Adrenal gland (tissue), 5 donors: ENCODE measurements around the gene NAPB.

Experiments used
- POLR2A ChIP-seq, 2 donors: fragments of 450-650 bp; IDR thresholded peaks; one replicate each; pipeline ENCODE4 v1.6.1; 2017; ENCODE audit warnings: antibody characterized with exemption in 2 of 2, mild to moderate bottlenecking in 2 of 2, moderate library complexity in 1 of 2
- TF ChIP-seq, protein P1 (sequence below), 6 experiments: fragments of 450-650 bp in 4 of 6; fragments of 200-600 bp in 2 of 6; sonication (generic) in 1 of 6; IDR thresholded peaks; 1 replicate in 5 of 6; 2 replicates in 1 of 6; pipeline versions ENCODE4 v1.5.1 to v1.8.0; 2016 to 2021; ENCODE audit warnings: antibody characterized with exemption in 6 of 6, mild to moderate bottlenecking in 2 of 6, moderate library complexity in 1 of 6
- donor health status: DM: no; HTN: no; CAD: no.

DNA sequence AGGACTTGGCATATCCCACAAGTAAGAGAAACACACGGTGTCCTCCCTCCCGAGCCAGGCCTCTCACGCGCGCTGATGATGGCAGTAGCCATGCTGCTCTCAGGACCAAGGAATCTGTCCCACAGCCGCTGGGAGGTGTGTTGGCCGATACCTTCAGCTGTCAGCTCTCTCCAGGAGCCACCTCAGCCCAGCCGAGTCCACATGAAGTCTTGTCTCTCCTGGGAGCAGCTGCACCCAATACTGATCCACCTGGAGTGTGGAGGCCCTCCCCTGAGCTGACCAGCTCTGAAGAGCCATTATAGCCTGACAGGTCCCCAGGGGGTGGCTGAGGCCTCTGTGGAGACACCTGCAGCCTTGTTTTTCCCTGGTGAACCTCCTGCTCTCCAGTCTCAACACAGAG is 94.5 kb downstream of the NAPB start:
- no peak for TF ChIP-seq POLR2A (IDR thresholded peaks at IDR 0.05)
- TF ChIP-seq, protein P1, sequence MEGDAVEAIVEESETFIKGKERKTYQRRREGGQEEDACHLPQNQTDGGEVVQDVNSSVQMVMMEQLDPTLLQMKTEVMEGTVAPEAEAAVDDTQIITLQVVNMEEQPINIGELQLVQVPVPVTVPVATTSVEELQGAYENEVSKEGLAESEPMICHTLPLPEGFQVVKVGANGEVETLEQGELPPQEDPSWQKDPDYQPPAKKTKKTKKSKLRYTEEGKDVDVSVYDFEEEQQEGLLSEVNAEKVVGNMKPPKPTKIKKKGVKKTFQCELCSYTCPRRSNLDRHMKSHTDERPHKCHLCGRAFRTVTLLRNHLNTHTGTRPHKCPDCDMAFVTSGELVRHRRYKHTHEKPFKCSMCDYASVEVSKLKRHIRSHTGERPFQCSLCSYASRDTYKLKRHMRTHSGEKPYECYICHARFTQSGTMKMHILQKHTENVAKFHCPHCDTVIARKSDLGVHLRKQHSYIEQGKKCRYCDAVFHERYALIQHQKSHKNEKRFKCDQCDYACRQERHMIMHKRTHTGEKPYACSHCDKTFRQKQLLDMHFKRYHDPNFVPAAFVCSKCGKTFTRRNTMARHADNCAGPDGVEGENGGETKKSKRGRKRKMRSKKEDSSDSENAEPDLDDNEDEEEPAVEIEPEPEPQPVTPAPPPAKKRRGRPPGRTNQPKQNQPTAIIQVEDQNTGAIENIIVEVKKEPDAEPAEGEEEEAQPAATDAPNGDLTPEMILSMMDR (IDR thresholded peaks at IDR 0.05), result no peak
